ENCODE measurements around the gene SND1. TPM values are rescaled to one million over a fixed set of nuclear protein-coding genes. Genes with fewer than 3 reads are reported as not detected.

Gene SND1
- total RNA-seq, 4 donors from 2014 or later = 70.8 to 141 (median 85.7) TPM

DNA sequence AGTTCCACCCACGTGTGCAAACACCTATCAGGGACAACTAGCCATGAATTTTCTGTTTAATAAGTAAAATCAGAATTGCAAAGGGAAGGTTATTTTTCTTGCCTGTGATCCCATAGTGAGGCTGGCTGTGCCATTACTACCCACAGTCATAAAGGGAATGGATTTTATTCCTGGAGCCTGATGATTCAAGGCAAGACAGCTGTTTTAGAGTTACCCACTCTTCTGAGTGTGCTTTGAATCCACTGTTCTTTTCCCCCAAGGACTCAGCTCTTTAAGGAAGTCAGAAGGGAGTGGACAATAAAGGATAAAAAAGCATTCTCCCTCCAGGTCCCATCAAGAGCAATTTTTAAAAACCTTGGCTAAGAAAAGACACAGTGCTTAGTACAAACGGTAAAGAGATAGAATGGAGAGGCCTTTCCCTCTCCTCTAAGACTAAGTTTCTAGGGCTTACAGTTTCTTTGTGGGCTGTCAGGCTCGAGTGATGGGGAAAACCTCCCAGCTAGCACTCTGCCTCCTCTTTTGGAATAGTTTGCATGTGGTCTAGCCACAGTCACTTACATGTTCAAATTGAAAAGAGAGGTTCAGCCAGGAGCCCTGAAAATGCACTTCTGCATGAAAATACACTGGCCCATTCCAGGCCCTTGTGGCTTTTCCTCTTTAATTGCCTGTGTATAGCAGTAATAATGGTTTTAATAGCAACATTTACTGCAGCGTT lies 384.4 kb downstream of the SND1 start:
- no peaks in the 10 kb centered on the region for H3K27me3 ChIP-seq
- peaks cover 0 to 27% (median 5%) of the 10 kb centered on the region in 4 donors for H3K4me1 ChIP-seq
- TF ChIP-seq, protein P1, sequence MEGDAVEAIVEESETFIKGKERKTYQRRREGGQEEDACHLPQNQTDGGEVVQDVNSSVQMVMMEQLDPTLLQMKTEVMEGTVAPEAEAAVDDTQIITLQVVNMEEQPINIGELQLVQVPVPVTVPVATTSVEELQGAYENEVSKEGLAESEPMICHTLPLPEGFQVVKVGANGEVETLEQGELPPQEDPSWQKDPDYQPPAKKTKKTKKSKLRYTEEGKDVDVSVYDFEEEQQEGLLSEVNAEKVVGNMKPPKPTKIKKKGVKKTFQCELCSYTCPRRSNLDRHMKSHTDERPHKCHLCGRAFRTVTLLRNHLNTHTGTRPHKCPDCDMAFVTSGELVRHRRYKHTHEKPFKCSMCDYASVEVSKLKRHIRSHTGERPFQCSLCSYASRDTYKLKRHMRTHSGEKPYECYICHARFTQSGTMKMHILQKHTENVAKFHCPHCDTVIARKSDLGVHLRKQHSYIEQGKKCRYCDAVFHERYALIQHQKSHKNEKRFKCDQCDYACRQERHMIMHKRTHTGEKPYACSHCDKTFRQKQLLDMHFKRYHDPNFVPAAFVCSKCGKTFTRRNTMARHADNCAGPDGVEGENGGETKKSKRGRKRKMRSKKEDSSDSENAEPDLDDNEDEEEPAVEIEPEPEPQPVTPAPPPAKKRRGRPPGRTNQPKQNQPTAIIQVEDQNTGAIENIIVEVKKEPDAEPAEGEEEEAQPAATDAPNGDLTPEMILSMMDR (IDR thresholded peaks at IDR 0.05) = no peak
- TF ChIP-seq POLR2A (IDR thresholded peaks at IDR 0.05) = no peak
- no peak for TF ChIP-seq EP300 (IDR thresholded peaks at IDR 0.05)
- no peaks in the 10 kb centered on the region for H3K9me3 ChIP-seq
- no peak overlapping the region for H3K27ac ChIP-seq
- H3K4me3 ChIP-seq = no peak overlapping the region
- DNase-seq (ENCODE audit: low spot score in 2 of 2) = no peak
- no peaks in the 10 kb centered on the region for H3K36me3 ChIP-seq
- WGBS, 2 donors = 68 to 71% methylated on average over 4 of the region's 4 CpGs

DNA sequence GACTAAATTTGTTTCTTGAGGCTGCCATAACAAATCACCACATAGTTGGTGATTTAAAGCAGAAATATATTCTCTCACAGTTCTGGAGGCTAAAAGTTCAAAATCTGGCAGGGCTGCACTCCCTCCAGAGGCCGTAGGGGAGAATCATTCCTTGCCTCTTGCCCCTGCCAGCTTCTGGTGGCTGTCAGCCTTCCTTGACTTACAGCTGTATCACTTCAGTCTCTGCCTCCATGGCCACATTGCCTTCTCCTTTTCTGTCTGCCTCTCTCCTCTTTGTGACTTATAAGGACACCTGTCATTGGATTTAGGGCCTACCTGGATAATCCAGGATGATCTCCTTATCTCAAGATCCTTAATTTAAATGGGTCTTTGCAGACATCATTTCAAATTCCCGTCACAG lies 385.1 kb downstream of the SND1 start:
- Histone ChIP-seq H3K4me1 (peaks cover 0 to 31% (median 7%) of the 10 kb centered on the region in 4 donors), H3K4me3 (no peak overlapping the region), H3K36me3 (no peaks in the 10 kb centered on the region), H3K27ac (no peak overlapping the region), H3K27me3 (no peaks in the 10 kb centered on the region), H3K9me3 (no peaks in the 10 kb centered on the region)
- 79 to 88% methylated on average over 2 of the region's 2 CpGs for WGBS, 2 donors
- TF ChIP-seq EP300 (IDR thresholded peaks at IDR 0.05) (no peak), POLR2A (IDR thresholded peaks at IDR 0.05) (no peak)
- TF ChIP-seq, protein P1 (IDR thresholded peaks at IDR 0.05) = no peak
- DNase-seq (ENCODE audit: low spot score in 2 of 2) = no peak

DNA sequence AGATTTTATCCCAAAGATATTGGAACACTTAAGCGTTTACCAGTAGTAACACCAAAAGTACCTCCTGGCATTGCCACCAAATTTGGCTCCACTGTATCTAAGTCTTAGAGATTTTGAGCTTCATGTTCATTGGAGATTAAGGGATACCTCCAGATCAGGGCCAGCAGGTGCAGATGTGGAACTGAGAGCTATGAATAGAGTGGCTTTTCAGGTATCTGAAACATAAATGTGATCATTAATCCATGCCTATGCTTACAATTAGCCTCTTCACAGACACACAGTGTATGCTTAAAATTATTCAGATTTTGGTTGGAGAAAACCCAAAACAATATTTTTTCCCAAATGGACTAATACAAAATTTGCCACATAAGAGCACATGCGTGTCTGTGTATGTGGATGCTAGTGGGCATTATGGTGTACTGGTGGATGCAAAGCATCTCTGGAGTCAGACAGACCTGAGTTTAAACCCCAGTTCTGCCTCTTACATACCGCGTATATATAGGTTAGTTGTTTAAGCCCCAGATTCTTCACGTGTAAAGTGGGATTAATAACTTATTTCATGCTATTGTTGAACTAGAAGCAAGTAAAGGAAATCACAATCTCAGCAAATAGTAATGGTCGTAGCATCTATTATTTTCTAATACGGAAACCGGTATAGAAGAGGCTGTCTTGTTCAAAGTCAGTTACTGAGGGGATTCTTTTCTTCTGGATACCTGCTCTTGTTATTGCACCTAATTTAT lies 386.1 kb downstream of the SND1 start:
- Histone ChIP-seq H3K36me3 (no peaks in the 10 kb centered on the region), H3K4me1 (peaks cover 0 to 22% (median 7%) of the 10 kb centered on the region in 4 donors), H3K27me3 (no peaks in the 10 kb centered on the region), H3K4me3 (no peak overlapping the region), H3K27ac (no peak overlapping the region), H3K9me3 (no peaks in the 10 kb centered on the region)
- WGBS, 2 donors = 94 to 96% methylated on average over 8 of the region's 8 CpGs
- TF ChIP-seq, protein P1 (IDR thresholded peaks at IDR 0.05) = no peak
- TF ChIP-seq EP300 (IDR thresholded peaks at IDR 0.05) (no peak), POLR2A (IDR thresholded peaks at IDR 0.05) (no peak)
- no peak for DNase-seq (ENCODE audit: low spot score in 2 of 2)

DNA sequence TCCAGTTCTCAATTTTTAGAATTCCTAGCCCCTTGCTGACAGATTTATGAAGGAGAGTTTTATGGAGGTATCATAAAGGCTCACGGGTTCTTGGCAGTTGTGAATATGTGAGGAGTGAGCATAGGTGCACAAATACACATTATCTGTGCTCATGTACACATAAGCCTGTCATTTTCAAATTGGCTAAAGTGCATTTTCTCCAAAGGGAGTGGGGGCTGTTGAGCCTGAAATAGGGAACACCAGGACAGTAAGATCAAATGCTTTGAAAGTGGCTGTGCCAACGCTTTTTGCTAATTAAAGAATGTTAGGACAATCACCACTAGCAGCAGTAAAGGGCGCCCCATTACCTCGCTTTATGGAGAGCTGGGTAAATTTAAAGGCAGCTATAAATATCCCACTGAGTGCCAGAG lies 387.6 kb downstream of the SND1 start:
- H3K4me3 ChIP-seq = no peak overlapping the region
- no peaks in the 10 kb centered on the region for H3K36me3 ChIP-seq
- TF ChIP-seq EP300 (IDR thresholded peaks at IDR 0.05) (no peak), POLR2A (IDR thresholded peaks at IDR 0.05) (no peak)
- TF ChIP-seq, protein P1 (IDR thresholded peaks at IDR 0.05) = no peak
- H3K4me1 ChIP-seq = peaks cover 0 to 20% (median 7%) of the 10 kb centered on the region in 4 donors
- no peak for DNase-seq (ENCODE audit: low spot score in 2 of 2)
- H3K27ac ChIP-seq = no peak overlapping the region
- H3K27me3 ChIP-seq = no peaks in the 10 kb centered on the region
- no peaks in the 10 kb centered on the region for H3K9me3 ChIP-seq
- 84 to 89% methylated on average over 4 of the region's 4 CpGs for WGBS, 2 donors

DNA sequence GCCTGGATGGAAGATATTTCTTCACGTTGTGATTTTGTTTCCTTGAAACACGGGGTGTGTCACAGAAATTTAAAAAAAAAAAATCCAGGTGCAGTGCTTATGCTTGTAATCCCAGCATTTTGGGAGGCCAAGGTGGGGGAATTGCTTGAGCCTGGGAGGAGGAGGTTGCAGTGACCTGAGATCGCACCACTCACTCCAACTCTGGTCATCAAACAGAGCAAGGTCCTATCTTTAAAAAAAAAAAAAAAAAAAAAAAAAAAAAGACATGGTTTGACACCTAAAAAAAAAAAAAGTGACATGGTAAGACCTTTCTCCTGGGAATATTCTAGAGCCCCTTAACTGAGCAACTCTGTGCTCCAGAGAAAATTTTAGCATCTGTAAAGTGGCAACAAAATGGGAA lies 388.2 kb downstream of the SND1 start:
- Histone ChIP-seq H3K27me3 (no peaks in the 10 kb centered on the region), H3K36me3 (no peaks in the 10 kb centered on the region), H3K27ac (no peak overlapping the region), H3K9me3 (no peaks in the 10 kb centered on the region), H3K4me3 (no peak overlapping the region), H3K4me1 (peaks cover 0 to 15% (median 7%) of the 10 kb centered on the region in 4 donors)
- TF ChIP-seq POLR2A (IDR thresholded peaks at IDR 0.05) (no peak), EP300 (IDR thresholded peaks at IDR 0.05) (no peak)
- TF ChIP-seq, protein P1 (IDR thresholded peaks at IDR 0.05) = no peak
- 81% methylated on average over 3 of the region's 3 CpGs for WGBS, 2 donors
- no peak for DNase-seq (ENCODE audit: low spot score in 2 of 2)
